Mesenchymal stem cell (in vitro differentiated cells and primary cell): ENCODE measurements around the gene CLEC19A.

Source experiments
- DNase-seq: peaks from one replicate; pipeline ENCODE4 v3.0.0-alpha.2; 2013
- H2AFZ ChIP-seq: one replicate; pipeline ENCODE4 v1.6.1; 2013; ENCODE audit warnings: low read depth, mild to moderate bottlenecking, control low read depth, inconsistent platforms, low read length, moderate library complexity
- H2AK5ac ChIP-seq: 2 replicates; pipeline ENCODE4 v1.6.1; 2013; ENCODE audit warnings: low read length, moderate library complexity, mild to moderate bottlenecking, inconsistent platforms; ENCODE audit not compliant: severe bottlenecking
- H2BK120ac ChIP-seq: one replicate; pipeline ENCODE4 v1.6.1; 2013; ENCODE audit warnings: low read depth, mild to moderate bottlenecking, inconsistent platforms, low read length, moderate library complexity
- H2BK12ac ChIP-seq, 2 experiments: one replicate each; pipeline ENCODE4 v1.6.1; 2013; ENCODE audit warnings: inconsistent platforms in 2 of 2, low read length in 2 of 2, mild to moderate bottlenecking in 2 of 2, moderate library complexity in 2 of 2, control low read depth in 1 of 2
- H2BK15ac ChIP-seq: one replicate; pipeline ENCODE4 v1.6.1; 2013; ENCODE audit warnings: mild to moderate bottlenecking, low read depth, inconsistent platforms; ENCODE audit not compliant: poor library complexity, severe bottlenecking
- H2BK5ac ChIP-seq: 2 replicates; pipeline ENCODE4 v1.6.1; 2013; ENCODE audit warnings: low read depth, mild to moderate bottlenecking, low read length, control low read depth, inconsistent platforms; ENCODE audit not compliant: poor library complexity, severe bottlenecking
- H3K14ac ChIP-seq, 2 experiments: one replicate each; pipeline ENCODE4 v1.6.1; 2013; ENCODE audit warnings: inconsistent platforms in 2 of 2, low read length in 2 of 2, control low read depth in 1 of 2, mild to moderate bottlenecking in 1 of 2, moderate library complexity in 1 of 2
- H3K18ac ChIP-seq, 2 experiments: one replicate each; pipeline ENCODE4 v1.6.1; 2013; ENCODE audit warnings: inconsistent platforms in 2 of 2, low read length in 2 of 2, control low read depth in 1 of 2, low read depth in 1 of 2, mild to moderate bottlenecking in 1 of 2
- H3K23ac ChIP-seq, 2 experiments: one replicate each; pipeline ENCODE4 v1.6.1; 2013; ENCODE audit warnings: inconsistent platforms in 2 of 2, low read length in 2 of 2, mild to moderate bottlenecking in 2 of 2, moderate library complexity in 2 of 2, control low read depth in 1 of 2
- H3K27ac ChIP-seq: 2 replicates; pipeline ENCODE4 v1.5.1; 2013; ENCODE audit warnings: mild to moderate bottlenecking, moderate library complexity, low read length, control low read depth, inconsistent platforms; ENCODE audit not compliant: poor library complexity, severe bottlenecking
- H3K27me3 ChIP-seq, 2 experiments: 2 replicates each; pipeline versions ENCODE4 v1.6.1 to v1.7.0; 2013; ENCODE audit warnings: low read length in 2 of 2, mild to moderate bottlenecking in 2 of 2, moderate library complexity in 2 of 2, control low read depth in 1 of 2, inconsistent platforms in 1 of 2; ENCODE audit not compliant: control insufficient read depth in 1 of 2, insufficient read depth in 1 of 2
- H3K36me3 ChIP-seq, 2 experiments: 2 replicates each; pipeline versions ENCODE4 v1.6.1 to v1.7.0; 2013; ENCODE audit warnings: low read length in 2 of 2, control low read depth in 1 of 2, inconsistent platforms in 1 of 2, low read depth in 1 of 2, mild to moderate bottlenecking in 1 of 2; ENCODE audit not compliant: insufficient read depth in 2 of 2, control insufficient read depth in 1 of 2
- H3K4ac ChIP-seq, 2 experiments: one replicate each; pipeline ENCODE4 v1.6.1; 2013; ENCODE audit warnings: inconsistent platforms in 2 of 2, low read length in 2 of 2, mild to moderate bottlenecking in 2 of 2, moderate library complexity in 2 of 2, control low read depth in 1 of 2, low read depth in 1 of 2
- H3K4me1 ChIP-seq: 2 replicates; pipeline ENCODE4 v1.6.1; 2013; ENCODE audit warnings: low read depth, low read length, control low read depth; ENCODE audit not compliant: control insufficient read depth, insufficient read depth
- H3K4me2 ChIP-seq: 2 replicates; pipeline ENCODE4 v1.6.1; 2013; ENCODE audit warnings: low read length, mild to moderate bottlenecking, inconsistent platforms; ENCODE audit not compliant: poor library complexity, severe bottlenecking
- H3K4me3 ChIP-seq, 2 experiments: 2 replicates each; pipeline versions ENCODE4 v1.5.1 to v1.7.0; 2013; ENCODE audit warnings: low read length in 2 of 2, mild to moderate bottlenecking in 2 of 2, control low read depth in 1 of 2, low read depth in 1 of 2; ENCODE audit not compliant: insufficient read depth in 1 of 2
- H3K79me1 ChIP-seq: replicated peaks from 2 replicates; pipeline ENCODE4 v1.6.1; 2013; ENCODE audit warnings: mild to moderate bottlenecking, control low read depth, low read length, inconsistent platforms; ENCODE audit not compliant: poor library complexity, severe bottlenecking
- H3K9ac ChIP-seq: 2 replicates; pipeline ENCODE4 v1.7.0; 2013; ENCODE audit warnings: mild to moderate bottlenecking, low read length, moderate library complexity
- H3K9me3 ChIP-seq: 2 replicates; pipeline ENCODE4 v1.7.0; 2013; ENCODE audit warnings: mild to moderate bottlenecking, low read length; ENCODE audit not compliant: control insufficient read depth
- H4K8ac ChIP-seq: one replicate; pipeline ENCODE4 v1.6.1; 2013; ENCODE audit warnings: inconsistent platforms, mild to moderate bottlenecking, low read length, moderate library complexity
- H4K91ac ChIP-seq: one replicate; pipeline ENCODE4 v1.6.1; 2013; ENCODE audit warnings: mild to moderate bottlenecking, low read length, inconsistent platforms
- WGBS: methylation state at CpG from one replicate; pipeline ENCODE4 v1.1.7; 2013; ENCODE audit warnings: mixed read lengths; 5-methylcytosine and 5-hydroxymethylcytosine counted together

The CLEC19A gene

DNA sequence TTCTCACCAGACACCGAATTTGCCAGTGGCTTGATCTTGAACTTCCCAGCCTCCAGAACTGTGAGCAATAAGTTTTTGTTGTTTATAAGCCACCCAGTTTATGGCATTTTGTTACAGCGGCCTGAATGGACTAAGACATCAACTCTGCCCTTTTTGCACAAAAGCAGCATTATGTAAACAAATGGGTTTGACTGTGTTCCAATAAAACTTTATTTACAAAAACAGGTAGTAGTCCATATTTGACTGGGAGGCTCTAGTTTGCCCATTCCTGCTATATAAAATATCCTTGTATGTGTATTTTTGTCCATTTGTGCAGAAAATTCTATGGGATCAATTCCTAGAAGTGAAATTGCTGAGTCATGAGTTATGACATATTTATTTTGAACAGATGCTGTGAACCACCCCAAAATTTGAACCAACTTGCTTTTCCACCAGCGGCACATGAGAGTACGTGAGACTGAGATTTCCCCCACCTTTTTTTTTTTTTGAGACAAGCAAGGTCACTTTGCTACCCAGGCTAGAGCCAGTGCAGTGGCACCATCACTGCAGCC lies 21.3 kb upstream of the CLEC19A start:
- Histone ChIP-seq H3K4me3 (no peak overlapping the region), H2BK12ac (no peak overlapping the region), H3K9me3 (peaks cover 12% of the 10 kb centered on the region), H3K27ac (no peak overlapping the region), H3K23ac (no peak overlapping the region), H2AK5ac (no peak overlapping the region), H3K79me1 (no peaks in the 10 kb centered on the region), H2BK15ac (no peak overlapping the region), H3K36me3 (no peaks in the 10 kb centered on the region), H3K4ac (no peak overlapping the region), H3K18ac (no peak overlapping the region), H3K9ac (no peak overlapping the region), H3K4me1 (no peaks in the 10 kb centered on the region), H4K91ac (no peak overlapping the region), H3K4me2 (no peak overlapping the region), H2BK120ac (no peak overlapping the region), H2BK5ac (no peak overlapping the region), H2AFZ (no peak overlapping the region), H3K14ac (no peak overlapping the region), H4K8ac (no peak overlapping the region), H3K27me3 (peaks cover 0 to 1% of the 10 kb centered on the region in 2 experiments)
- DNase-seq = no peak
- WGBS = 82% methylated on average over 3 of the region's 4 CpGs

DNA sequence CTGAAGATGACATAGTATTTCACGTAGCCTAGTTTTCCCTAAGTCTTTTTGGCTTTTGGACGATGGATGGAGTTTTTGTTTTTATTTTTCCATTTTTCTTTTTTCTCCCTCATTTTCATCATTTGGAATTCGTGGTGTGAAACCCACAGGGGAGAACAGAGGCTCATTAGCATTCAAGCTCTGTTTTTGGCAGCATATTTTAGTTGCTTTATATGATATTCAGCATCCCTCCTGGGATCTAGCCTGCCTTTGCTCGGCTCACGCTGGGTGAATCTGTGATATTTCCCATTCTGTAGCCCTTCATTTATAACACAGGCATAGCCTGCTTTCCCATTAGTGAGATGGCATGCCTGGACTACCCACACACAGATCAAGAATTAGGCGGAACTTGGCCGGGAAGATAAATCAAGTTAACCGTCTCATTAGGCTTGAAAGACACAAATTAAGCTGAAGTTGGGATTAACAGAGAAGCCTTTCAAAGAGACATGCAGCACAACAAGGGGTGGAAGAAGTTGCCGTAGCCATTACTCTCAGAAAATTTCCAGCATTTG lies 20.1 kb upstream of the CLEC19A start:
- H3K23ac ChIP-seq = no peak overlapping the region
- H3K14ac ChIP-seq = no peak overlapping the region
- 80% methylated on average over 7 of the region's 9 CpGs for WGBS
- H2BK5ac ChIP-seq = no peak overlapping the region
- peaks cover 12% of the 10 kb centered on the region for H3K9me3 ChIP-seq
- no peak overlapping the region for H2BK15ac ChIP-seq
- no peak overlapping the region for H2BK120ac ChIP-seq
- no peak overlapping the region for H3K18ac ChIP-seq
- H4K91ac ChIP-seq = no peak overlapping the region
- H2AK5ac ChIP-seq = no peak overlapping the region
- no peak overlapping the region for H3K4me3 ChIP-seq
- no peak overlapping the region for H2AFZ ChIP-seq
- H3K27ac ChIP-seq = no peak overlapping the region
- H2BK12ac ChIP-seq = no peak overlapping the region
- no peak overlapping the region for H3K4ac ChIP-seq
- H4K8ac ChIP-seq = no peak overlapping the region
- H3K27me3 ChIP-seq = no peaks in the 10 kb centered on the region
- no peak for DNase-seq
- no peak overlapping the region for H3K9ac ChIP-seq
- H3K4me2 ChIP-seq = no peak overlapping the region
- no peaks in the 10 kb centered on the region for H3K4me1 ChIP-seq
- no peaks in the 10 kb centered on the region for H3K36me3 ChIP-seq
- H3K79me1 ChIP-seq = no peaks in the 10 kb centered on the region

DNA sequence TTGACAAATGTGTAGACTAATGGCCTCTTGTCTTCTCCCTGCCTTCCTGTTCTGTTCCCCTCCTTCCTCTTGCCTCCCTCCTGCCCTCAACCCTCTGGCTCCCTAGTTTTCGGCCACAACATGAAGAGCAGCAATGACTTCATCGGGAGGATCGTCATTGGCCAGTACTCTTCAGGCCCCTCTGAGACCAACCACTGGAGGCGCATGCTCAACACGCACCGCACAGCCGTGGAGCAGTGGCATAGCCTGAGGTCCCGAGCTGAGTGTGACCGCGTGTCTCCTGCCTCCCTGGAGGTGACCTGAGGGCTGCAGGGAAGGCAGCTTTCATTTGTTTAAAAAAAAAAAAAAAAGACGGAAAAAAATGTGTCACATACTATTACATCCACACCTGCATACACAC lies 18.8 kb upstream of the CLEC19A start:
- Histone ChIP-seq H3K23ac (no peak overlapping the region), H3K9me3 (peaks cover 12% of the 10 kb centered on the region), H3K4me1 (no peaks in the 10 kb centered on the region), H3K9ac (no peak overlapping the region), H4K8ac (no peak overlapping the region), H2BK5ac (no peak overlapping the region), H3K14ac (no peak overlapping the region), H2BK15ac (no peak overlapping the region), H3K4me3 (no peak overlapping the region), H3K27ac (no peak overlapping the region), H3K4me2 (no peak overlapping the region), H2AFZ (no peak overlapping the region), H3K4ac (no peak overlapping the region), H3K36me3 (no peaks in the 10 kb centered on the region), H2BK120ac (no peak overlapping the region), H2AK5ac (no peak overlapping the region), H3K79me1 (no peaks in the 10 kb centered on the region), H2BK12ac (no peak overlapping the region), H3K18ac (no peak overlapping the region), H4K91ac (no peak overlapping the region), H3K27me3 (no peaks in the 10 kb centered on the region)
- WGBS = 90% methylated on average over 8 of the region's 11 CpGs
- no peak for DNase-seq

DNA sequence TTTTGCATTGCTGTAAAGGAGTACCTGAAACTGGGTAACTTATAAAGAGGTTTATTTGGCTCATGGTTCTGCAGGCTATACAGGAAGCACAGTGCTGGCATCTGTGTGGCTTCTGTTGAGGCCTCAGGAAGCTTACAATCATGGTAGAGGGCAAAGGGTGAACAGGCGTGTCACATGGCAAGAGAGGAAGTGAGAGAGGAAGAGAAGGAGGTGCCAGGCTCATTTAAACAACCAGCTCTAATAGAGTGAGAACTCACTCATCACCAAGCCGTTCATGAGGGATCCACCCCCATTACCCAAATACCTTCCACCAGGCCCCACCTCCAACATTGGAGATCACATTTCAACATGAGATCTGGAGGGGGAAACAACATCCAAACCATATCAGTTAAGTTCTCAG lies 16.4 kb upstream of the CLEC19A start:
- DNase-seq = no peak
- Histone ChIP-seq H3K4ac (no peak overlapping the region), H2BK12ac (no peak overlapping the region), H2AK5ac (no peak overlapping the region), H3K4me1 (no peaks in the 10 kb centered on the region), H2BK5ac (no peak overlapping the region), H3K27me3 (no peaks in the 10 kb centered on the region), H3K36me3 (no peaks in the 10 kb centered on the region), H3K23ac (no peak overlapping the region), H4K91ac (no peak overlapping the region), H3K79me1 (no peaks in the 10 kb centered on the region), H3K9me3 (peaks cover 10% of the 10 kb centered on the region), H4K8ac (no peak overlapping the region), H3K14ac (no peak overlapping the region), H2BK120ac (no peak overlapping the region), H3K4me2 (no peak overlapping the region), H2BK15ac (no peak overlapping the region), H3K27ac (no peak overlapping the region), H3K18ac (no peak overlapping the region), H3K9ac (no peak overlapping the region), H3K4me3 (no peak overlapping the region), H2AFZ (no peak overlapping the region)
- no CpG with 5 or more reads among the region's 2 CpGs for WGBS
